GM06990 (cell line): ENCODE measurements around the gene BHLHA15.

ENCODE experiments used
- DNase-seq: peaks from one replicate; pipeline ENCODE4 v3.0.0-alpha.2; 2011; ENCODE audit not compliant: insufficient read length; ENCODE audit errors: extremely low read depth
- H3K27me3 ChIP-seq: replicated peaks from 2 replicates; pipeline ENCODE4 v1.6.0; 2011; ENCODE audit warnings: low read length; ENCODE audit not compliant: control insufficient read depth, insufficient read depth
- H3K36me3 ChIP-seq: 2 replicates; pipeline ENCODE4 v1.5.1; 2011; ENCODE audit warnings: low read length; ENCODE audit not compliant: control insufficient read depth, insufficient read depth
- H3K4me3 ChIP-seq: replicated peaks from 2 replicates; pipeline ENCODE4 v1.5.1; 2011; ENCODE audit warnings: low read depth, mild to moderate bottlenecking, control low read depth, low read length
- CTCF ChIP-seq: IDR thresholded peaks from 2 replicates; pipeline ENCODE4 v1.5.1; 2011; ENCODE audit warnings: low read length, control low read depth, mild to moderate bottlenecking, inconsistent platforms; ENCODE audit not compliant: insufficient read depth, poor library complexity, severe bottlenecking

The BHLHA15 gene

GRCh38 chr7:98209166-98209920, 1.9 kb upstream of the BHLHA15 start:
- no peak for TF ChIP-seq CTCF
- peaks cover 10% of the 10 kb centered on the region for H3K36me3 ChIP-seq
- no peak overlapping the region for H3K4me3 ChIP-seq
- no peaks in the 10 kb centered on the region for H3K27me3 ChIP-seq
- no peak for DNase-seq

- Histone ChIP-seq H3K4me3 (peak overlapping the region; percentile 43), H3K36me3 (peaks cover 4% of the 10 kb centered on the region), H3K27me3 (no peaks in the 10 kb centered on the region)
- DNase-seq = no peak
- no peak for TF ChIP-seq CTCF
Measured at GRCh38 chr7:98210513-98211220, 572 bp upstream of the BHLHA15 start.

- no peak for TF ChIP-seq CTCF
- peak overlapping the region; percentile 69 for H3K4me3 ChIP-seq
- DNase-seq = no peak
- peaks cover under 1% of the 10 kb centered on the region for H3K36me3 ChIP-seq
- no peaks in the 10 kb centered on the region for H3K27me3 ChIP-seq
Measured at GRCh38 chr7:98211676-98212531, 665 bp downstream of the BHLHA15 start.

- no peak for TF ChIP-seq CTCF
- DNase-seq = no peak
- H3K27me3 ChIP-seq = no peaks in the 10 kb centered on the region
- H3K4me3 ChIP-seq = peak overlapping the region; percentile 13; the same call in 1 of the 2 replicates
- no peaks in the 10 kb centered on the region; the same call in none of the 2 replicates for H3K36me3 ChIP-seq
Measured at GRCh38 chr7:98212532-98213041, 1.3 kb downstream of the BHLHA15 start.

- Histone ChIP-seq H3K4me3 (peak overlapping the region; percentile 7), H3K27me3 (no peaks in the 10 kb centered on the region), H3K36me3 (no peaks in the 10 kb centered on the region; the same call in none of the 2 replicates)
- no peak for TF ChIP-seq CTCF
- DNase-seq = no peak
Measured at GRCh38 chr7:98213296-98213887, 2.2 kb downstream of the BHLHA15 start.
